ENCODE results near the gene PLEKHA5.
"Not testable (repeated sequence)": the region's sequence is repeated elsewhere in the genome, so short reads cannot be mapped to it uniquely, and the experiment has no call there.

PLEKHA5 gene

GRCh38 chr12:19167708-19168107 is 38.2 kb downstream of the PLEKHA5 start:
- no peaks in the 10 kb centered on the region for H3K36me3 ChIP-seq (replicated peaks; ENCODE audit: low read depth, low read length)
- H3K9ac ChIP-seq (ENCODE audit: low read length): no peak overlapping the region
- H3K4me2 ChIP-seq (ENCODE audit: low read length): no peak overlapping the region
- no peak for TF ChIP-seq CTCF (IDR thresholded peaks at IDR 0.05; ENCODE audit: low read depth, low read length)
- no peak for TF ChIP-seq EZH2phosphoT487 (IDR thresholded peaks at IDR 0.05; ENCODE audit: low read depth)
- no peaks in the 10 kb centered on the region for H3K4me1 ChIP-seq (ENCODE audit: low read length)
- no peaks in the 10 kb centered on the region for H4K20me1 ChIP-seq (ENCODE audit: insufficient read depth, low read length)
- no peak overlapping the region for H3K27ac ChIP-seq (ENCODE audit: low read length)
- H2AFZ ChIP-seq (ENCODE audit: low read depth, low read length): no peak overlapping the region
- H3K9me3 ChIP-seq (ENCODE audit: insufficient read depth, low read length): no peaks in the 10 kb centered on the region
- H3K27me3 ChIP-seq (ENCODE audit: low read depth, low read length): no peaks in the 10 kb centered on the region
- no peak overlapping the region for H3K4me3 ChIP-seq (ENCODE audit: low read length)
- no peaks in the 10 kb centered on the region for H3K79me2 ChIP-seq (ENCODE audit: low read length)

GRCh38 chr12:19168644-19169043 is 39.1 kb downstream of the PLEKHA5 start:
- no peak for TF ChIP-seq EZH2phosphoT487 (IDR thresholded peaks at IDR 0.05; ENCODE audit: low read depth)
- TF ChIP-seq CTCF (IDR thresholded peaks at IDR 0.05; ENCODE audit: low read depth, low read length): no peak
- Histone ChIP-seq H2AFZ (ENCODE audit: low read depth, low read length) (no peak overlapping the region), H3K9ac (ENCODE audit: low read length) (no peak overlapping the region), H3K4me1 (ENCODE audit: low read length) (no peaks in the 10 kb centered on the region), H3K27me3 (ENCODE audit: low read depth, low read length) (no peaks in the 10 kb centered on the region), H4K20me1 (ENCODE audit: insufficient read depth, low read length) (no peaks in the 10 kb centered on the region), H3K4me3 (ENCODE audit: low read length) (no peak overlapping the region), H3K9me3 (ENCODE audit: insufficient read depth, low read length) (no peaks in the 10 kb centered on the region), H3K4me2 (ENCODE audit: low read length) (no peak overlapping the region), H3K36me3 (replicated peaks; ENCODE audit: low read depth, low read length) (no peaks in the 10 kb centered on the region), H3K79me2 (ENCODE audit: low read length) (no peaks in the 10 kb centered on the region), H3K27ac (ENCODE audit: low read length) (no peak overlapping the region)

GRCh38 chr12:19169222-19169621 is 39.7 kb downstream of the PLEKHA5 start:
- Histone ChIP-seq H3K9me3 (ENCODE audit: insufficient read depth, low read length) (no peaks in the 10 kb centered on the region), H3K4me3 (ENCODE audit: low read length) (no peak overlapping the region), H3K36me3 (replicated peaks; ENCODE audit: low read depth, low read length) (no peaks in the 10 kb centered on the region), H2AFZ (ENCODE audit: low read depth, low read length) (no peak overlapping the region), H3K4me2 (ENCODE audit: low read length) (no peak overlapping the region), H3K9ac (ENCODE audit: low read length) (no peak overlapping the region), H4K20me1 (ENCODE audit: insufficient read depth, low read length) (no peaks in the 10 kb centered on the region), H3K4me1 (ENCODE audit: low read length) (no peaks in the 10 kb centered on the region), H3K79me2 (ENCODE audit: low read length) (no peaks in the 10 kb centered on the region), H3K27ac (ENCODE audit: low read length) (no peak overlapping the region), H3K27me3 (ENCODE audit: low read depth, low read length) (no peaks in the 10 kb centered on the region)
- no peak for TF ChIP-seq CTCF (IDR thresholded peaks at IDR 0.05; ENCODE audit: low read depth, low read length)
- TF ChIP-seq EZH2phosphoT487 (IDR thresholded peaks at IDR 0.05; ENCODE audit: low read depth): no peak

- H3K4me2 ChIP-seq (ENCODE audit: low read length); H3K36me3 ChIP-seq (replicated peaks; ENCODE audit: low read depth, low read length); H3K27ac ChIP-seq (ENCODE audit: low read length); H4K20me1 ChIP-seq (ENCODE audit: insufficient read depth, low read length); H3K9ac ChIP-seq (ENCODE audit: low read length); H3K9me3 ChIP-seq (ENCODE audit: insufficient read depth, low read length); H3K4me1 ChIP-seq (ENCODE audit: low read length); H3K4me3 ChIP-seq (ENCODE audit: low read length); H3K79me2 ChIP-seq (ENCODE audit: low read length); H2AFZ ChIP-seq (ENCODE audit: low read depth, low read length); H3K27me3 ChIP-seq (ENCODE audit: low read depth, low read length): not testable (repeated sequence)
These were observed 40.8 kb downstream of the PLEKHA5 start for GRCh38 chr12:19170286-19170685.

- no peaks in the 10 kb centered on the region for H3K36me3 ChIP-seq (replicated peaks; ENCODE audit: low read depth, low read length)
- H3K27ac ChIP-seq (ENCODE audit: low read length): no peak overlapping the region
- H3K4me1 ChIP-seq (ENCODE audit: low read length): no peaks in the 10 kb centered on the region
- no peak overlapping the region for H3K4me2 ChIP-seq (ENCODE audit: low read length)
- no peak overlapping the region for H2AFZ ChIP-seq (ENCODE audit: low read depth, low read length)
- H3K79me2 ChIP-seq (ENCODE audit: low read length): no peaks in the 10 kb centered on the region
- H3K9ac ChIP-seq (ENCODE audit: low read length): no peak overlapping the region
- H3K4me3 ChIP-seq (ENCODE audit: low read length): no peak overlapping the region
- H3K9me3 ChIP-seq (ENCODE audit: insufficient read depth, low read length): no peaks in the 10 kb centered on the region
- H3K27me3 ChIP-seq (ENCODE audit: low read depth, low read length): no peaks in the 10 kb centered on the region
- no peaks in the 10 kb centered on the region for H4K20me1 ChIP-seq (ENCODE audit: insufficient read depth, low read length)
- TF ChIP-seq CTCF (IDR thresholded peaks at IDR 0.05; ENCODE audit: low read depth, low read length) (no peak), EZH2phosphoT487 (IDR thresholded peaks at IDR 0.05; ENCODE audit: low read depth) (no peak)
These were observed 42.2 kb downstream of the PLEKHA5 start for GRCh38 chr12:19171731-19172130.

Measured in OCI-LY3 (cell line).